GM19395 (cell line): ENCODE measurements around the gene KIF16B.
"Not testable (repeated sequence)": the region's sequence is repeated elsewhere in the genome, so short reads cannot be mapped to it uniquely, and the experiment has no call there.

ENCODE experiments used
- ATAC-seq: cut with Tn5 transposase; IDR thresholded peaks from one replicate; pipeline ENCODE4 v1.9.1; 2021; ENCODE audit warnings: mild to moderate bottlenecking, moderate library complexity; ENCODE audit not compliant: unreplicated experiment

The KIF16B gene

GRCh38 chr20:16439540-16439939, 133.7 kb downstream of the KIF16B start:
- not testable (repeated sequence) for ATAC-seq

- ATAC-seq: no peak
Observed at GRCh38 chr20:16438100-16438499, 135.1 kb downstream of the KIF16B start.

GRCh38 chr20:16437387-16437996, 135.8 kb downstream of the KIF16B start:
- no peak for ATAC-seq

- ATAC-seq: peak; percentile 76
Observed at GRCh38 chr20:16434062-16434664, 139.1 kb downstream of the KIF16B start.

GRCh38 chr20:16433293-16433580, 140.0 kb downstream of the KIF16B start:
- no peak for ATAC-seq

GRCh38 chr20:16432466-16433292, 140.6 kb downstream of the KIF16B start:
- ATAC-seq: no peak

- no peak for ATAC-seq
Observed at GRCh38 chr20:16428112-16428511, 145.1 kb downstream of the KIF16B start.

GRCh38 chr20:16427571-16427970, 145.7 kb downstream of the KIF16B start:
- ATAC-seq: no peak

- ATAC-seq: no peak
Observed at GRCh38 chr20:16424780-16425179, 148.5 kb downstream of the KIF16B start.

- no peak for ATAC-seq
Observed at GRCh38 chr20:16423311-16424212, 149.7 kb downstream of the KIF16B start.

GRCh38 chr20:16419138-16419715, 154.0 kb downstream of the KIF16B start:
- ATAC-seq: no peak

GRCh38 chr20:16418616-16419015, 154.6 kb downstream of the KIF16B start:
- no peak for ATAC-seq

GRCh38 chr20:16417001-16417400, 156.2 kb downstream of the KIF16B start:
- no peak for ATAC-seq

- ATAC-seq: no peak
Observed at GRCh38 chr20:16415071-16416053, 157.9 kb downstream of the KIF16B start.

- no peak for ATAC-seq
Observed at GRCh38 chr20:16412906-16413305, 160.3 kb downstream of the KIF16B start.

- no peak for ATAC-seq
Observed at GRCh38 chr20:16411361-16411760, 161.9 kb downstream of the KIF16B start.

- ATAC-seq: no peak
Observed at GRCh38 chr20:16410626-16411025, 162.6 kb downstream of the KIF16B start.

GRCh38 chr20:16408981-16409380, 164.3 kb downstream of the KIF16B start:
- ATAC-seq: no peak

GRCh38 chr20:16407251-16408067, 165.8 kb downstream of the KIF16B start:
- ATAC-seq: no peak
